Measurements from ENCODE around the gene NUCB1.

- no peak for TF ChIP-seq CTCF (IDR thresholded peaks at IDR 0.05)
- TF ChIP-seq POLR2A (IDR thresholded peaks at IDR 0.05), result peak in 1 of 3 donors; percentile 14
Measured at GRCh38 chr19:48968179-48968661, 68.1 kb downstream of the NUCB1 start.

All from body of pancreas (tissue), 4 donors.